ENCODE data around the gene ABCF3. TPM values are rescaled to one million over a fixed set of nuclear protein-coding genes. Genes with fewer than 3 reads are reported as not detected.

Gene ABCF3
- total and polyA plus RNA-seq, 2 donors (not counting 3 experiments of a cell fraction or from before 2014, with no cell fraction given): 68.8 to 73.4 TPM

DNA sequence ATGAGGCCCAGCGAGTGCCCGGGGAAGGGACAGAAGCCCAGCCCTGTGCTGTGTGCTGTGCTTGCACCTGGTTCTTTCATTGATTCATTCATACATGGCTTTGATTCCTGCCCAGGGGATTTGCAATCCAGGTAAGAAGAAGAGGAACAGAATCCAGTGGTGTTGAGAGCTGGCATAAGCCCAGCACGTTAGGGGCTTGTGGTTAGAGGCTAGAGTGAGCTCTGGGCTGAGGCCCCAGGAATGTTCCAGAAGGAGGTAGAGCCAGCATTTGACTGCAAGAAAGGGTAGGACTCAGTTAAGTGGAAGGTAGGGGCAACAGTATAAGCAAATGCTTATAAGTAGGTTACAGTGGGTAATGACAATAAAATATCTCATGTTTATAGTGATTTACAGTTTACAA lies 45.7 kb downstream of the ABCF3 start:
- no peak overlapping the region for H2AFZ ChIP-seq (ENCODE audit: low read depth, low read length)
- H3K9ac ChIP-seq (replicated peaks; ENCODE audit: extremely low read depth, insufficient read depth, low read length): no peak overlapping the region
- H3K27ac ChIP-seq (ENCODE audit: insufficient read depth, low read depth, low read length): no peak overlapping the region
- no peaks in the 10 kb centered on the region for H3K9me1 ChIP-seq (replicated peaks; ENCODE audit: control insufficient read depth, extremely low read depth, insufficient read depth, low read length)
- ChIA-PET POLR2A (interaction anchor here (0.6 kb wide), 1 partner anchor 27 kb away, joined by 4 read pairs; no protein-coding TSS in a partner anchor), CTCF (no interaction called here)
- dilution Hi-C loops (cut with MboI; ENCODE audit: extremely low pct_ligation_motif_present, low sequenced_read_pairs) (no loop called here), intact Hi-C loops (cut with micrococcal nuclease) (no loop called here)
- H3K9me3 ChIP-seq (replicated peaks; ENCODE audit: control insufficient read depth, insufficient read depth, low read length): no peaks in the 10 kb centered on the region
- H3K4me1 ChIP-seq (ENCODE audit: control insufficient read depth, extremely low read depth, insufficient read depth, low read length): peaks cover 4% of the 10 kb centered on the region
- DNase-seq (ENCODE audit: low read depth, low spot score) (no peak), FAIRE-seq (no peak)
- H3K27me3 ChIP-seq (ENCODE audit: control insufficient read depth in 2 of 2, insufficient read depth in 2 of 2, low read length in 2 of 2): peaks cover 38 to 48% of the 10 kb centered on the region in 2 experiments
- TF ChIP-seq MYC (IDR thresholded peaks at IDR 0.05; ENCODE audit: low read depth, low read length) (no peak), EZH2 (IDR thresholded peaks at IDR 0.05; ENCODE audit: borderline replicate concordance, low read depth, low read length, severe bottlenecking) (no peak), GATA2 (IDR thresholded peaks at IDR 0.05; ENCODE audit: insufficient read depth, insufficient read length, low read depth, low read length) (no peak), POLR2A (IDR thresholded peaks at IDR 0.05; ENCODE audit: low read depth, low read length) (no peak), MAX (IDR thresholded peaks at IDR 0.05; ENCODE audit: insufficient read depth, insufficient read length) (no peak), POLR2AphosphoS5 (IDR thresholded peaks at IDR 0.05; ENCODE audit: insufficient read depth, low read depth, low read length) (no peak), FOS (IDR thresholded peaks at IDR 0.05; ENCODE audit: borderline replicate concordance, insufficient read depth, low read length) (no peak), JUN (IDR thresholded peaks at IDR 0.05; ENCODE audit: borderline replicate concordance, insufficient read depth, insufficient read length, low read depth) (no peak)
- TF ChIP-seq, protein P1, sequence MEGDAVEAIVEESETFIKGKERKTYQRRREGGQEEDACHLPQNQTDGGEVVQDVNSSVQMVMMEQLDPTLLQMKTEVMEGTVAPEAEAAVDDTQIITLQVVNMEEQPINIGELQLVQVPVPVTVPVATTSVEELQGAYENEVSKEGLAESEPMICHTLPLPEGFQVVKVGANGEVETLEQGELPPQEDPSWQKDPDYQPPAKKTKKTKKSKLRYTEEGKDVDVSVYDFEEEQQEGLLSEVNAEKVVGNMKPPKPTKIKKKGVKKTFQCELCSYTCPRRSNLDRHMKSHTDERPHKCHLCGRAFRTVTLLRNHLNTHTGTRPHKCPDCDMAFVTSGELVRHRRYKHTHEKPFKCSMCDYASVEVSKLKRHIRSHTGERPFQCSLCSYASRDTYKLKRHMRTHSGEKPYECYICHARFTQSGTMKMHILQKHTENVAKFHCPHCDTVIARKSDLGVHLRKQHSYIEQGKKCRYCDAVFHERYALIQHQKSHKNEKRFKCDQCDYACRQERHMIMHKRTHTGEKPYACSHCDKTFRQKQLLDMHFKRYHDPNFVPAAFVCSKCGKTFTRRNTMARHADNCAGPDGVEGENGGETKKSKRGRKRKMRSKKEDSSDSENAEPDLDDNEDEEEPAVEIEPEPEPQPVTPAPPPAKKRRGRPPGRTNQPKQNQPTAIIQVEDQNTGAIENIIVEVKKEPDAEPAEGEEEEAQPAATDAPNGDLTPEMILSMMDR (IDR thresholded peaks at IDR 0.05; ENCODE audit: extremely low read depth in 1 of 2, insufficient read depth in 1 of 2, low read depth in 1 of 2, low read length in 2 of 2): no peak
- no peaks in the 10 kb centered on the region for H3K36me3 ChIP-seq (ENCODE audit: control insufficient read depth in 2 of 2, extremely low read depth in 1 of 2, insufficient read depth in 2 of 2, low read length in 2 of 2)
- H3K4me3 ChIP-seq (replicated peaks in 1 of 3; ENCODE audit: insufficient read depth in 1 of 3, low read depth in 1 of 3, low read length in 3 of 3): no peak overlapping the region
- no peaks in the 10 kb centered on the region for H4K20me1 ChIP-seq (replicated peaks; ENCODE audit: control insufficient read depth, extremely low read depth, insufficient read depth, low read length)
- no peak overlapping the region for H3K4me2 ChIP-seq (ENCODE audit: insufficient read depth, low read length)
- BruUV-seq (replicated peaks): no TSS peak
- no peaks in the 10 kb centered on the region for H3K79me2 ChIP-seq (ENCODE audit: control insufficient read depth, insufficient read depth, low read length)
